HepG2 (cell line): ENCODE results near the gene SALL4. TPM values are rescaled to one million over a fixed set of nuclear protein-coding genes. Genes with fewer than 3 reads are reported as not detected.

Source experiments
- AFF4 ChIP-seq: sonication (generic); formaldehyde crosslinking; IDR thresholded peaks from 2 replicates; pipeline ENCODE4 v1.4.0; 2020; ENCODE audit warnings: missing genetic modification reagents
- DRAP1 ChIP-seq: IDR thresholded peaks from 2 replicates; pipeline ENCODE4 v1.6.1; 2016; ENCODE audit warnings: missing genetic modification reagents, missing compliant biosample characterization
- FOXP1 ChIP-seq, 2 experiments: fragments of 450-650 bp in 1 of 2; IDR thresholded peaks; 2 replicates each; pipeline ENCODE4 v1.6.1; 2017 to 2018; ENCODE audit warnings: antibody characterized with exemption in 1 of 2
- ISL2 ChIP-seq: sonication (generic); formaldehyde crosslinking; IDR thresholded peaks from 2 replicates; pipeline ENCODE4 v1.5.0; 2020; ENCODE audit warnings: missing genetic modification reagents
- MXD4 ChIP-seq: IDR thresholded peaks from 2 replicates; pipeline ENCODE4 v1.6.1; 2016; ENCODE audit warnings: mild to moderate bottlenecking, missing biosample characterization, missing genetic modification reagents
- NPAS2 ChIP-seq: sonication (generic); formaldehyde crosslinking; IDR thresholded peaks from 2 replicates; pipeline ENCODE4 v1.8.0; 2022; ENCODE audit warnings: mild to moderate bottlenecking, missing genetic modification reagents, borderline replicate concordance
- PPARG ChIP-seq: conservative IDR thresholded peaks from 2 replicates; pipeline ENCODE4 v1.6.1; 2016; ENCODE audit warnings: missing biosample characterization, missing genetic modification reagents
- RXRA ChIP-seq: sonication (generic); formaldehyde crosslinking; IDR thresholded peaks from 2 replicates; pipeline ENCODE4 v1.5.1; 2020; ENCODE audit warnings: missing genetic modification reagents
- SCMH1 ChIP-seq: sonication (generic); formaldehyde crosslinking; IDR thresholded peaks from 2 replicates; pipeline ENCODE4 v1.9.0; 2021; ENCODE audit warnings: missing genetic modification reagents, mild to moderate bottlenecking, borderline replicate concordance
- TARDBP ChIP-seq: sonication (generic); formaldehyde crosslinking; IDR thresholded peaks from 2 replicates; pipeline ENCODE4 v1.8.0; 2022; ENCODE audit warnings: mild to moderate bottlenecking, missing genetic modification reagents
- TGIF2 ChIP-seq: IDR thresholded peaks from 2 replicates; pipeline ENCODE4 v1.6.1; 2016; ENCODE audit warnings: control low read depth, missing compliant biosample characterization
- TRIM24 ChIP-seq: sonication (generic); formaldehyde crosslinking; IDR thresholded peaks from 2 replicates; pipeline ENCODE4 v1.8.0; 2022; ENCODE audit warnings: mild to moderate bottlenecking, missing genetic modification reagents
- ZBTB43 ChIP-seq: sonication (generic); formaldehyde crosslinking; conservative IDR thresholded peaks from 2 replicates; pipeline ENCODE4 v1.4.0; 2020; ENCODE audit warnings: missing genetic modification reagents
- ZNF142 ChIP-seq: sonication (generic); formaldehyde crosslinking; IDR thresholded peaks from 2 replicates; pipeline ENCODE4 v1.4.0; 2020; ENCODE audit warnings: missing genetic modification reagents
- ZNF296 ChIP-seq: sonication (generic); formaldehyde crosslinking; conservative IDR thresholded peaks from 2 replicates; pipeline ENCODE4 v1.5.0; 2020; ENCODE audit warnings: mild to moderate bottlenecking, missing genetic modification reagents
- ZNF562 ChIP-seq: sonication (generic); formaldehyde crosslinking; IDR thresholded peaks from 2 replicates; pipeline ENCODE4 v1.8.0; 2022; ENCODE audit warnings: missing genetic modification reagents, borderline replicate concordance
- ZNF777 ChIP-seq: sonication (generic); formaldehyde crosslinking; IDR thresholded peaks from 2 replicates; pipeline ENCODE4 v1.4.0; 2020; ENCODE audit warnings: missing genetic modification reagents
- ZNF792 ChIP-seq: IDR thresholded peaks from 2 replicates; pipeline ENCODE4 v1.6.1; 2016
- polyA plus RNA-seq, 8 experiments: library from polyadenylated mRNA; depleted of rRNA in 3 of 8; stranded (reverse) in 7 of 8; unstranded in 1 of 8; fragments of >200 nt; fragmentation: Illumina TruSeq in 4 of 8; extraction: Trizol in 4 of 8; gene quantifications; 2 replicates each; pipeline versions ENCODE4 v1.2.1 to v1.2.3, GENCODE V29; 2011 to 2016; ENCODE audit warnings: low read depth in 4 of 8, missing spikeins in 1 of 8, mixed read lengths in 1 of 8; ENCODE audit not compliant: insufficient read depth in 1 of 8
- total RNA-seq, 5 experiments: library from RNA; depleted of rRNA; stranded (reverse); fragments of >200 nt; fragmentation: Illumina TruSeq; extraction: Trizol; gene quantifications; 2 replicates each; pipeline ENCODE4 v1.2.3, GENCODE V29; 2016; ENCODE audit warnings: low read depth in 1 of 5

SALL4 gene
- total and polyA plus RNA-seq, 2 of the 13 experiments (the other 11 are each of a cell fraction or from before 2014, with no cell fraction given), result 0.33 to 1.8 TPM

- no peak for TF ChIP-seq ZNF296 (CRISPR knock-in tag)
- TF ChIP-seq RXRA (CRISPR knock-in tag), result peak; percentile 65
- peak; percentile 68 for TF ChIP-seq DRAP1 (CRISPR knock-in tag)
- TF ChIP-seq TRIM24 (CRISPR knock-in tag), result no peak
- no peak for TF ChIP-seq FOXP1 (IDR thresholded peaks at IDR 0.05)
- no peak for TF ChIP-seq FOXP1 (CRISPR knock-in tag; IDR thresholded peaks at IDR 0.05)
- TF ChIP-seq ISL2, result peak; percentile 34; the same call in 1 of the 2 replicates
- TF ChIP-seq ZNF777 (CRISPR knock-in tag), result no peak; the same call in 1 of the 2 replicates
- TF ChIP-seq MXD4 (CRISPR knock-in tag), result no peak
- TF ChIP-seq NPAS2 (CRISPR knock-in tag), result no peak
- TF ChIP-seq TGIF2 (CRISPR knock-in tag), result no peak; the same call in 1 of the 2 replicates
- TF ChIP-seq PPARG (CRISPR knock-in tag), result no peak
- no peak for TF ChIP-seq ZNF142
- TF ChIP-seq TARDBP (CRISPR knock-in tag), result 0 out of 2 replicates have a peak, but pooled peaks have one; percentile 30
- TF ChIP-seq ZNF792 (CRISPR knock-in tag), result peak; percentile 40; the same call in 1 of the 2 replicates
- no peak for TF ChIP-seq ZNF562 (CRISPR knock-in tag)
- 0 out of 2 replicates have a peak, but pooled peaks have one; percentile 53 for TF ChIP-seq ZBTB43 (CRISPR knock-in tag)
- TF ChIP-seq SCMH1 (CRISPR knock-in tag), result no peak
- no peak for TF ChIP-seq AFF4 (CRISPR knock-in tag)
These were observed 35.1 kb downstream of the SALL4 start (continued) for GRCh38 chr20:51766994-51767866.
